ENCODE measurements around the gene RTL10. TPM values are rescaled to one million over a fixed set of nuclear protein-coding genes. Genes with fewer than 3 reads are reported as not detected.

RTL10 gene
- total RNA-seq, 4 donors from 2014 or later: 3.5 to 12.8 (median 5.0) TPM

DNA sequence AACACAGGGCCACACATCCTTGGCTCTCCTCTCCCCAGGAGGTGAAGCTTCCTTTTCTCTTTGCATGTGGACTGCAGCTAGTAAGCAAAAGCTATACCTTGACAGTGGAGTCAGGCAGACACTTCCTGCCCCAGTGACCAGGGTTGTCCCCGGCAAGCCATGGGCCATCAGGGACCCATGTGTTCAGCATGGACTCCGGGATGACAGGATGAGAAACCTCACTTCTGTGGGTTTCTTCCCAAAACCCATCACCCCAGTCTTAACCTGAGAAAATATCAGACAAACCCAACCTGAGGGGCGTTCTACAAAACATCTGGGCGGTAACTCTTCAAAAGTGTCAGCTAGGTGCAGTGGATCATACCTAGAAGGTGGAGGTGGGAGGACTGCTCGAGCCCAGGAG, 40.2 kb downstream of the RTL10 start:
- Histone ChIP-seq H3K27ac (no peak overlapping the region), H3K4me1 (no peaks in the 10 kb centered on the region), H3K9me3 (no peaks in the 10 kb centered on the region), H3K4me3 (no peak overlapping the region), H3K27me3 (no peaks in the 10 kb centered on the region), H3K36me3 (no peaks in the 10 kb centered on the region)
- DNase-seq (no peak), ATAC-seq (no peak)
- in situ Hi-C loops (cut with MboI; ENCODE audit: low sequenced_read_pairs in 4 of 4) (no loop called here), intact Hi-C loops (cut with DNase I; ENCODE audit: low total_unique reads) (no loop called here)
- TF ChIP-seq POLR2A (IDR thresholded peaks at IDR 0.05): no peak
- TF ChIP-seq, protein P1, sequence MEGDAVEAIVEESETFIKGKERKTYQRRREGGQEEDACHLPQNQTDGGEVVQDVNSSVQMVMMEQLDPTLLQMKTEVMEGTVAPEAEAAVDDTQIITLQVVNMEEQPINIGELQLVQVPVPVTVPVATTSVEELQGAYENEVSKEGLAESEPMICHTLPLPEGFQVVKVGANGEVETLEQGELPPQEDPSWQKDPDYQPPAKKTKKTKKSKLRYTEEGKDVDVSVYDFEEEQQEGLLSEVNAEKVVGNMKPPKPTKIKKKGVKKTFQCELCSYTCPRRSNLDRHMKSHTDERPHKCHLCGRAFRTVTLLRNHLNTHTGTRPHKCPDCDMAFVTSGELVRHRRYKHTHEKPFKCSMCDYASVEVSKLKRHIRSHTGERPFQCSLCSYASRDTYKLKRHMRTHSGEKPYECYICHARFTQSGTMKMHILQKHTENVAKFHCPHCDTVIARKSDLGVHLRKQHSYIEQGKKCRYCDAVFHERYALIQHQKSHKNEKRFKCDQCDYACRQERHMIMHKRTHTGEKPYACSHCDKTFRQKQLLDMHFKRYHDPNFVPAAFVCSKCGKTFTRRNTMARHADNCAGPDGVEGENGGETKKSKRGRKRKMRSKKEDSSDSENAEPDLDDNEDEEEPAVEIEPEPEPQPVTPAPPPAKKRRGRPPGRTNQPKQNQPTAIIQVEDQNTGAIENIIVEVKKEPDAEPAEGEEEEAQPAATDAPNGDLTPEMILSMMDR (IDR thresholded peaks at IDR 0.05 in 4 of 5, conservative IDR thresholded peaks at IDR 0.05 in 1 of 5): no peak

DNA sequence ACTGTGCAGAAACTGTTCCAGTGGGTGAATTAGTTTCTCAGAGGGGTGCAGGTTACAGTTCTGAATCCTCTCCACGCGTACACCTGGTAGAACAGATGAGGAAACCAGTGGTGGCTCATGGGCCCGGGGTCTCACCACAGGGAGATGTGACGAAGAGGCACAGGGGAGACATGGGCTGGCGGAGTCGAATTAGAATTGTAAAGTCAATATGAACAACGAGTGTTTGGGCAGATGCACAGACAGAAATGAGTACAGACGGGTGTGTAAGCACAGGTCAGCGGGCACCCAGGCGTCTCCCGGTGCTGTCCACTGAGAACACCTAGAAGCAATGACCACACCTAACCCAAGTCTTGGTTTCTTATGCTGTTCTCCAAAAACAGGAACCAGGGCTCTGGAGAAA, 41.8 kb downstream of the RTL10 start:
- Histone ChIP-seq H3K27ac (no peak overlapping the region), H3K9me3 (no peaks in the 10 kb centered on the region), H3K36me3 (no peaks in the 10 kb centered on the region), H3K4me1 (no peaks in the 10 kb centered on the region), H3K27me3 (no peaks in the 10 kb centered on the region), H3K4me3 (no peak overlapping the region)
- intact Hi-C loops (cut with DNase I; ENCODE audit: low total_unique reads): no loop called here
- TF ChIP-seq POLR2A (IDR thresholded peaks at IDR 0.05): no peak
- TF ChIP-seq, protein P1 (IDR thresholded peaks at IDR 0.05 in 4 of 5, conservative IDR thresholded peaks at IDR 0.05 in 1 of 5): no peak
- DNase-seq (no peak), ATAC-seq (no peak)
- in situ Hi-C loops (cut with MboI; ENCODE audit: low sequenced_read_pairs in 4 of 4): no loop called here

DNA sequence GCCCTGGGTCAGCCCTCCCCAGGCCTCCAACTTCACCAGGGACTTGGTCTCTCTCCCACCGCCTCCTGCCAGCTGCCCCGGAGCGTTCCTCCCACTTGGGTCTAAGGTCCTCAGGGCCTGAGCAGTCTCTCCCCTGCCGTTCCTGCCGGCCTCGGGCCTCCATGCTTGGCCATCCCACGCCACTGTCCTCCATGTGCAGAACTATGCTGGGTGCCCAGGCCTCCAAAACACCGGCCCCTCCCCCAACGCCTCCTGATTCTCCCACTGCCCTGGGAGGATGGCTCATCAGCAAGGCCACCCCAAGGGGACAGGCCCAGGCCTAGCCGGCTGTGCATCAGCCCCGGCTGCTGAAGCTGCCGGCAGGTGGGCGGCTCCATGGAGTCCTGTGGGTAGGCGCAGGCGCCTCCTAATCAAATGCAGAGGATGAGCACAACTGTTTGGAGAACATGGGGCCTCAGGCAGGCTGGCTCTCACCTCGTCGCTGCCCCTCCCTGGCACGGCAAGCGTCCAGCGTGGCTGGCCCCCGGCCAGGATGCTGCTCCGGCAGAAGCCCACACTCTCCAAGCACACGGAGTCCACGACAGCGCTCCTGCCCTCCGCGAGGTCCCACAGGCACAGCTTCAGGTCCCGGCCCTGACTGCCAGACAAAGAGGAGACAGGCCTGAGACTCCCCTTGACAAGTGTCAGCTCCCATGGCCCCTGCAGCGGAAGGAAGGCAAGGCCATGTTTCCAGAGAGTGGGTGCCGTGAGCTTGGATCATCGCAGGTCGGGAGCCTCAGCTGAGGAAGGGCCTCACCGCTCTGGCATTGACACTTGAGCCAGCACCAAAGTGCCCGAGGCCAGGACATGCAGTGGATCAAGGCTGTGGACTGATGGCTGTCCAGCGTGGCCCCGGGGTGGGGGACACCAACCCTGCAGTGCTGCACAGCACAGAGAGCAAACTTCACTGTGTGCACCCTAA, 42.6 kb downstream of the RTL10 start:
- TF ChIP-seq, protein P1 (IDR thresholded peaks at IDR 0.05 in 4 of 5, conservative IDR thresholded peaks at IDR 0.05 in 1 of 5): no peak
- TF ChIP-seq POLR2A (IDR thresholded peaks at IDR 0.05): no peak
- DNase-seq (no peak), ATAC-seq (no peak)
- no peaks in the 10 kb centered on the region for H3K36me3 ChIP-seq
- no peaks in the 10 kb centered on the region for H3K4me1 ChIP-seq
- H3K27me3 ChIP-seq: no peaks in the 10 kb centered on the region
- H3K27ac ChIP-seq: no peak overlapping the region
- H3K4me3 ChIP-seq: no peak overlapping the region
- in situ Hi-C loops (cut with MboI; ENCODE audit: low sequenced_read_pairs in 4 of 4): no loop called here
- intact Hi-C loops (cut with DNase I; ENCODE audit: low total_unique reads): no loop called here
- H3K9me3 ChIP-seq: no peaks in the 10 kb centered on the region

- in situ Hi-C loops (cut with MboI; ENCODE audit: low sequenced_read_pairs in 4 of 4): no loop called here
- H3K9me3 ChIP-seq: no peaks in the 10 kb centered on the region
- H3K4me1 ChIP-seq: no peaks in the 10 kb centered on the region
- H3K27me3 ChIP-seq: no peaks in the 10 kb centered on the region
- TF ChIP-seq POLR2A (IDR thresholded peaks at IDR 0.05): no peak
- TF ChIP-seq, protein P1 (IDR thresholded peaks at IDR 0.05 in 4 of 5, conservative IDR thresholded peaks at IDR 0.05 in 1 of 5): no peak
- ATAC-seq (no peak), DNase-seq (no peak)
- H3K27ac ChIP-seq: no peak overlapping the region
- intact Hi-C loops (cut with DNase I; ENCODE audit: low total_unique reads): no loop called here
- no peak overlapping the region for H3K4me3 ChIP-seq
- no peaks in the 10 kb centered on the region for H3K36me3 ChIP-seq
These were observed 43.5 kb downstream of the RTL10 start for GRCh38 chr22:19811211-19811621.

Data from gastrocnemius medialis (tissue), 4 donors.